Liver (tissue), 9 donors: Measurements from ENCODE around the gene C3orf18. TPM values are rescaled to one million over a fixed set of nuclear protein-coding genes. Genes with fewer than 3 reads are reported as not detected.

Experiments
- DNase-seq: peaks from one replicate; pipeline ENCODE4 v3.0.0-alpha.2; 2017; ENCODE audit warnings: low spot score
- H3K27ac ChIP-seq, 2 donors: one replicate each; pipeline ENCODE4 v1.7.0; 2013; ENCODE audit warnings: inconsistent platforms in 2 of 2, low read length in 2 of 2, control low read depth in 1 of 2, low read depth in 1 of 2, mild to moderate bottlenecking in 1 of 2
- H3K27me3 ChIP-seq, 4 donors: one replicate each; pipeline versions ENCODE4 v1.6.1 to v1.7.0; 2013; ENCODE audit warnings: low read length in 3 of 4, inconsistent platforms in 1 of 4, mild to moderate bottlenecking in 1 of 4, moderate library complexity in 1 of 4; ENCODE audit not compliant: control insufficient read depth in 4 of 4, insufficient read depth in 4 of 4
- H3K36me3 ChIP-seq, 4 donors: one replicate each; pipeline versions ENCODE4 v1.6.1 to v1.7.0; 2013; ENCODE audit warnings: low read length in 3 of 4, mild to moderate bottlenecking in 3 of 4, low read depth in 1 of 4, moderate library complexity in 1 of 4; ENCODE audit not compliant: control insufficient read depth in 4 of 4, insufficient read depth in 3 of 4
- H3K4me1 ChIP-seq, 4 donors: one replicate each; pipeline versions ENCODE4 v1.6.1 to v1.7.0; 2013; ENCODE audit warnings: low read length in 3 of 4, mild to moderate bottlenecking in 3 of 4, moderate library complexity in 1 of 4; ENCODE audit not compliant: control insufficient read depth in 4 of 4, insufficient read depth in 4 of 4
- H3K4me3 ChIP-seq, 3 donors: one replicate each; pipeline versions ENCODE4 v1.6.1 to v1.7.0; 2013; ENCODE audit warnings: low read length in 3 of 3, control low read depth in 1 of 3, low read depth in 1 of 3, mild to moderate bottlenecking in 1 of 3
- H3K9ac ChIP-seq, 2 donors: one replicate each; pipeline ENCODE4 v1.7.0; 2013; ENCODE audit warnings: low read length in 2 of 2, mild to moderate bottlenecking in 2 of 2, moderate library complexity in 2 of 2, control low read depth in 1 of 2, low read depth in 1 of 2
- H3K9me3 ChIP-seq, 4 donors: one replicate each; pipeline versions ENCODE4 v1.6.1 to v1.7.0; 2013; ENCODE audit warnings: low read length in 3 of 4; ENCODE audit not compliant: control insufficient read depth in 4 of 4
- EGR1 ChIP-seq, 2 donors: IDR thresholded peaks; 2 replicates each; pipeline ENCODE4 v1.6.1; 2016 to 2018; ENCODE audit warnings: antibody characterized with exemption in 2 of 2, low read depth in 2 of 2
- FOXA1 ChIP-seq: IDR thresholded peaks from 2 replicates; pipeline ENCODE4 v1.6.1; 2016; ENCODE audit warnings: antibody characterized with exemption
- FOXA2 ChIP-seq: IDR thresholded peaks from 2 replicates; pipeline ENCODE4 v1.6.1; 2016; ENCODE audit warnings: antibody characterized with exemption
- GABPA ChIP-seq, 2 donors: IDR thresholded peaks in 1 of 2; conservative IDR thresholded peaks in 1 of 2; 2 replicates each; pipeline ENCODE4 v1.6.1; 2016; ENCODE audit warnings: antibody characterized with exemption in 2 of 2, mild to moderate bottlenecking in 1 of 2, moderate library complexity in 1 of 2
- HNF4A ChIP-seq, 2 donors: conservative IDR thresholded peaks; 2 replicates each; pipeline ENCODE4 v1.6.1; 2016; ENCODE audit warnings: antibody characterized with exemption in 2 of 2, mild to moderate bottlenecking in 2 of 2
- JUND ChIP-seq, 2 donors: IDR thresholded peaks; 2 replicates each; pipeline ENCODE4 v1.6.1; 2016; ENCODE audit warnings: antibody characterized with exemption in 2 of 2
- RAD21 ChIP-seq, 2 donors: IDR thresholded peaks; 2 replicates each; pipeline ENCODE4 v1.6.1; 2016; ENCODE audit warnings: antibody characterized with exemption in 2 of 2, mild to moderate bottlenecking in 2 of 2
- RXRA ChIP-seq, 2 donors: IDR thresholded peaks; 2 replicates each; pipeline ENCODE4 v1.6.1; 2017 to 2018; ENCODE audit warnings: antibody characterized with exemption in 2 of 2, mild to moderate bottlenecking in 1 of 2
- SP1 ChIP-seq: IDR thresholded peaks from 2 replicates; pipeline ENCODE4 v1.6.1; 2018; ENCODE audit warnings: antibody characterized with exemption, mild to moderate bottlenecking
- TAF1 ChIP-seq: conservative IDR thresholded peaks from 2 replicates; pipeline ENCODE4 v1.6.1; 2016; ENCODE audit warnings: antibody characterized with exemption, mild to moderate bottlenecking
- YY1 ChIP-seq: IDR thresholded peaks from 2 replicates; pipeline ENCODE4 v1.6.1; 2016; ENCODE audit warnings: antibody characterized with exemption, mild to moderate bottlenecking
- WGBS: extraction: QIAGEN DNeasy Blood & Tissue Kit; methylation state at CpG from one replicate; pipeline ENCODE4 v1.1.7; 2013; 5-methylcytosine and 5-hydroxymethylcytosine counted together
- polyA plus RNA-seq, 2 donors: library from polyadenylated mRNA; stranded (reverse) in 1 of 2; unstranded in 1 of 2; fragments of 200-250 nt in 1 of 2; fragments of >200 nt in 1 of 2; fragmentation: Nextera tagmentation in 1 of 2; extraction: Ambion mirVana in 1 of 2; gene quantifications; one replicate each; pipeline versions ENCODE4 v1.2.1 to v1.2.3, GENCODE V29; 2013 to 2015
- total RNA-seq, 2 donors: library from RNA; depleted of rRNA; stranded (reverse); fragments of >200 nt; gene quantifications; one replicate each; pipeline ENCODE4 v1.2.3, GENCODE V29; 2014
- TF ChIP-seq, protein P1 (sequence below): fragments of 150-350 bp; IDR thresholded peaks from 2 replicates; pipeline ENCODE4 v1.5.1; 2017; ENCODE audit warnings: improper control_type of control experiment, low read depth, low read length; ENCODE audit not compliant: missing input control
- TF ChIP-seq, protein P2 (sequence below): IDR thresholded peaks from 2 replicates; pipeline ENCODE4 v1.6.1; 2016; ENCODE audit warnings: antibody characterized with exemption
- TF ChIP-seq, protein P3 (sequence below): IDR thresholded peaks from 2 replicates; pipeline ENCODE4 v1.6.1; 2016; ENCODE audit warnings: antibody characterized with exemption, mild to moderate bottlenecking
- TF ChIP-seq, protein P4 (sequence below): IDR thresholded peaks from 2 replicates; pipeline ENCODE4 v1.6.1; 2016; ENCODE audit warnings: antibody characterized with exemption
- donor health status: healthy.
- donor health status: healthy.
- donor health status: healthy.
- donor health status: healthy.
- donor health status: healthy.

The C3orf18 gene
- total and polyA plus RNA-seq, 4 donors = 0.54 to 2.7 (median 1.5) TPM

DNA sequence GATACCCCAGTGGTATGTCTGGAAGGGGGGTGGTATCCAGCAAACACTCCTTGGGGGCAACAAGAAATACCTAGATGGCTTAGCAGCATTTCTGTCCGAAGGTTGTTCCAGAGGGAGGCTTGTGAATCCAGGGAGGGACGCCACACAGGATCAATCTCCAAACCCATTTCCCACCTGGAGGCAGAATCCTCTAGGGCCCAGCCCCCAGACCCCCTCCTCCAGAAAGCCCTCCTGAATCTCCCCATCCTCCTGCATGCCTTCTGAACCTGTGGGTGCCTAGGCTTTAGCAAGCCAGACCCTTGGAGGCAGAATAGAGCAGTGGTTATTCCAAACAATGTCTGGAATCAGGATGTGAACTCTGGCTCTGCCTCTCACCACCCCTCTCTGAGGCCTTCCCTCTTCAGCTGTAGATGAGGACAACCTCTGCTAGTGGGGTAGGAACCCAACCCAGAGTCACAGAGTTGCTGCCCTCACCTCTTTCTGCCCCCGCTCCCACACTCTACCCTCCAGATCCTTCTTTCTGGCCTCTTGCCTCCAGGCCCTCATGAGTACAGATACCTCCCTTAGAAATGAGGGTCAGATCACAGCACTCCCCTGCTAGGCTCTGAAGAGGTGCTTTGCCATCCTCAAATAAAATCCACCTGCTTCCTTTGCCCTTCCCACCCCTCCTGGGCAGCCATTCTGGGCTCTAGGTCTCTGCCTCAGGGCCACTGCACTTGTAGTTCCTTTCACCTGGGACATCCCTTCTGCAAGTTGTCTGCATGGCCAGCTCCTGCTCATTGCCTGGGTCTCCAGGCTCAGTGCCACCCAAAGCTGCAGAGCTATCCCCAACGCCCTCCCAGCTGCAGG lies 35.9 kb upstream of the C3orf18 start:
- Histone ChIP-seq H3K36me3 (peaks cover 9 to 23% (median 16%) of the 10 kb centered on the region in 4 donors), H3K9me3 (no peaks in the 10 kb centered on the region), H3K4me3 (no peak overlapping the region), H3K27me3 (no peaks in the 10 kb centered on the region), H3K9ac (no peak overlapping the region), H3K4me1 (peaks cover 33 to 96% (median 82%) of the 10 kb centered on the region in 4 donors), H3K27ac (peak overlapping the region; percentile 94 to 98)
- WGBS = 71% methylated on average over 4 of the region's 4 CpGs
- DNase-seq = no peak
- TF ChIP-seq GABPA (IDR thresholded peaks at IDR 0.05 in 1 of 2, conservative IDR thresholded peaks at IDR 0.05 in 1 of 2) (no peak), SP1 (no peak), YY1 (no peak), EGR1 (IDR thresholded peaks at IDR 0.05; ENCODE audit: low read depth in 2 of 2) (no peak)
- TF ChIP-seq, protein P1, sequence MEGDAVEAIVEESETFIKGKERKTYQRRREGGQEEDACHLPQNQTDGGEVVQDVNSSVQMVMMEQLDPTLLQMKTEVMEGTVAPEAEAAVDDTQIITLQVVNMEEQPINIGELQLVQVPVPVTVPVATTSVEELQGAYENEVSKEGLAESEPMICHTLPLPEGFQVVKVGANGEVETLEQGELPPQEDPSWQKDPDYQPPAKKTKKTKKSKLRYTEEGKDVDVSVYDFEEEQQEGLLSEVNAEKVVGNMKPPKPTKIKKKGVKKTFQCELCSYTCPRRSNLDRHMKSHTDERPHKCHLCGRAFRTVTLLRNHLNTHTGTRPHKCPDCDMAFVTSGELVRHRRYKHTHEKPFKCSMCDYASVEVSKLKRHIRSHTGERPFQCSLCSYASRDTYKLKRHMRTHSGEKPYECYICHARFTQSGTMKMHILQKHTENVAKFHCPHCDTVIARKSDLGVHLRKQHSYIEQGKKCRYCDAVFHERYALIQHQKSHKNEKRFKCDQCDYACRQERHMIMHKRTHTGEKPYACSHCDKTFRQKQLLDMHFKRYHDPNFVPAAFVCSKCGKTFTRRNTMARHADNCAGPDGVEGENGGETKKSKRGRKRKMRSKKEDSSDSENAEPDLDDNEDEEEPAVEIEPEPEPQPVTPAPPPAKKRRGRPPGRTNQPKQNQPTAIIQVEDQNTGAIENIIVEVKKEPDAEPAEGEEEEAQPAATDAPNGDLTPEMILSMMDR = no peak

DNA sequence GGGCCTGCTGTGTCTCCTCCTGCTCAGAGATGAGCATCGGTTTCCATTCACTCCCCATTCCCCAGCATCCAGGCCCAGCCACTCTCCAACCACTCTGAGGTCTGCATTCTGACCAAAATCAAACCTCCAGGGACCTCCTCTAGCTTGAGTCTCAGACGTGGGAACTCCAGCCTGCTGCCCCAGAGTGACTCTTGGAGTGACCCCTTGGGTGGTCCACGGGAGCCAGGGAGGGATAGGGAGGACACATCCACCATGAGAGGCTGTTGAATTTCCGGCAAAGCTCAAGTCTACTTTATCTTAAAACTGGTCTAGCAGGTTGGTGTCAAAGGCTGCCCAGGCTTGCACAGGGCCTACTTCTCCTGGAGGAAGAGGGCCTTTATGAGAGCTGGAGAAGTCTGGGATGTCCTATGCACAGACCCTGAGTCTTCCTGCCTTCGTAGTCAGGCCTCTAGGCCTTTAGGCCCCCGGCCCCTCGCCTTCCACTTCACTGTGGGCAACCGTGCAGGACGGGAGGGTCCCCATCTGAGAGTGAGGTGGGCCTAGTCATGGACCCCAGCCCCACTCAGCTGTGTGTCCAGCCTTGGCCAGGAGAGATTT lies 35.1 kb upstream of the C3orf18 start:
- no peak for DNase-seq
- 85% methylated on average over 9 of the region's 9 CpGs for WGBS
- Histone ChIP-seq H3K4me3 (no peak overlapping the region), H3K9me3 (no peaks in the 10 kb centered on the region), H3K27me3 (no peaks in the 10 kb centered on the region), H3K36me3 (peaks cover 9 to 15% (median 11%) of the 10 kb centered on the region in 4 donors), H3K4me1 (peaks cover 33 to 88% (median 74%) of the 10 kb centered on the region in 4 donors), H3K9ac (peak overlapping the region in 1 of 2 donors; percentile 4), H3K27ac (peak overlapping the region; percentile 94 to 98)
- TF ChIP-seq RXRA (IDR thresholded peaks at IDR 0.05) (no peak), JUND (IDR thresholded peaks at IDR 0.05) (no peak), HNF4A (conservative IDR thresholded peaks at IDR 0.05) (no peak), GABPA (IDR thresholded peaks at IDR 0.05 in 1 of 2, conservative IDR thresholded peaks at IDR 0.05 in 1 of 2) (no peak), FOXA2 (no peak), EGR1 (IDR thresholded peaks at IDR 0.05; ENCODE audit: low read depth in 2 of 2) (no peak), TAF1 (no peak), FOXA1 (no peak), RAD21 (IDR thresholded peaks at IDR 0.05) (no peak), SP1 (no peak)
- TF ChIP-seq, protein P1 = no peak
- TF ChIP-seq, protein P2, sequence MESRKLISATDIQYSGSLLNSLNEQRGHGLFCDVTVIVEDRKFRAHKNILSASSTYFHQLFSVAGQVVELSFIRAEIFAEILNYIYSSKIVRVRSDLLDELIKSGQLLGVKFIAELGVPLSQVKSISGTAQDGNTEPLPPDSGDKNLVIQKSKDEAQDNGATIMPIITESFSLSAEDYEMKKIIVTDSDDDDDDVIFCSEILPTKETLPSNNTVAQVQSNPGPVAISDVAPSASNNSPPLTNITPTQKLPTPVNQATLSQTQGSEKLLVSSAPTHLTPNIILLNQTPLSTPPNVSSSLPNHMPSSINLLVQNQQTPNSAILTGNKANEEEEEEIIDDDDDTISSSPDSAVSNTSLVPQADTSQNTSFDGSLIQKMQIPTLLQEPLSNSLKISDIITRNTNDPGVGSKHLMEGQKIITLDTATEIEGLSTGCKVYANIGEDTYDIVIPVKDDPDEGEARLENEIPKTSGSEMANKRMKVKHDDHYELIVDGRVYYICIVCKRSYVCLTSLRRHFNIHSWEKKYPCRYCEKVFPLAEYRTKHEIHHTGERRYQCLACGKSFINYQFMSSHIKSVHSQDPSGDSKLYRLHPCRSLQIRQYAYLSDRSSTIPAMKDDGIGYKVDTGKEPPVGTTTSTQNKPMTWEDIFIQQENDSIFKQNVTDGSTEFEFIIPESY = no peak
- TF ChIP-seq, protein P3, sequence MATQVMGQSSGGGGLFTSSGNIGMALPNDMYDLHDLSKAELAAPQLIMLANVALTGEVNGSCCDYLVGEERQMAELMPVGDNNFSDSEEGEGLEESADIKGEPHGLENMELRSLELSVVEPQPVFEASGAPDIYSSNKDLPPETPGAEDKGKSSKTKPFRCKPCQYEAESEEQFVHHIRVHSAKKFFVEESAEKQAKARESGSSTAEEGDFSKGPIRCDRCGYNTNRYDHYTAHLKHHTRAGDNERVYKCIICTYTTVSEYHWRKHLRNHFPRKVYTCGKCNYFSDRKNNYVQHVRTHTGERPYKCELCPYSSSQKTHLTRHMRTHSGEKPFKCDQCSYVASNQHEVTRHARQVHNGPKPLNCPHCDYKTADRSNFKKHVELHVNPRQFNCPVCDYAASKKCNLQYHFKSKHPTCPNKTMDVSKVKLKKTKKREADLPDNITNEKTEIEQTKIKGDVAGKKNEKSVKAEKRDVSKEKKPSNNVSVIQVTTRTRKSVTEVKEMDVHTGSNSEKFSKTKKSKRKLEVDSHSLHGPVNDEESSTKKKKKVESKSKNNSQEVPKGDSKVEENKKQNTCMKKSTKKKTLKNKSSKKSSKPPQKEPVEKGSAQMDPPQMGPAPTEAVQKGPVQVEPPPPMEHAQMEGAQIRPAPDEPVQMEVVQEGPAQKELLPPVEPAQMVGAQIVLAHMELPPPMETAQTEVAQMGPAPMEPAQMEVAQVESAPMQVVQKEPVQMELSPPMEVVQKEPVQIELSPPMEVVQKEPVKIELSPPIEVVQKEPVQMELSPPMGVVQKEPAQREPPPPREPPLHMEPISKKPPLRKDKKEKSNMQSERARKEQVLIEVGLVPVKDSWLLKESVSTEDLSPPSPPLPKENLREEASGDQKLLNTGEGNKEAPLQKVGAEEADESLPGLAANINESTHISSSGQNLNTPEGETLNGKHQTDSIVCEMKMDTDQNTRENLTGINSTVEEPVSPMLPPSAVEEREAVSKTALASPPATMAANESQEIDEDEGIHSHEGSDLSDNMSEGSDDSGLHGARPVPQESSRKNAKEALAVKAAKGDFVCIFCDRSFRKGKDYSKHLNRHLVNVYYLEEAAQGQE = no peak
- TF ChIP-seq, protein P4, sequence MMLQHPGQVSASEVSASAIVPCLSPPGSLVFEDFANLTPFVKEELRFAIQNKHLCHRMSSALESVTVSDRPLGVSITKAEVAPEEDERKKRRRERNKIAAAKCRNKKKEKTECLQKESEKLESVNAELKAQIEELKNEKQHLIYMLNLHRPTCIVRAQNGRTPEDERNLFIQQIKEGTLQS = no peak
